GM23338 (cell line): ENCODE data around the gene TJAP1. TPM values are rescaled to one million over a fixed set of nuclear protein-coding genes. Genes with fewer than 3 reads are reported as not detected.

Source experiments
- ATAC-seq: fragments of 200-7000 bp; cut with Tn5 transposase; 3 replicates; pipeline ENCODE4 v1.9.1; 2020
- DNase-seq: peaks from one replicate; pipeline ENCODE4 v3.0.0-alpha.2; 2015; ENCODE audit warnings: low spot score
- H2AFZ ChIP-seq: fragments of 200-600 bp; sonication (generic); 2 replicates; pipeline ENCODE4 v1.8.0; 2016; ENCODE audit warnings: antibody characterized with exemption, mild to moderate bottlenecking, moderate library complexity
- H3F3A ChIP-seq: fragments of 200-600 bp; sonication (generic); replicated peaks from 2 replicates; pipeline ENCODE4 v1.8.0; 2017; ENCODE audit warnings: antibody characterized with exemption, mixed run types, low read depth
- H3K27ac ChIP-seq: fragments of 200-600 bp; sonication (generic); 2 replicates; pipeline ENCODE4 v1.6.1; 2016; ENCODE audit warnings: low read depth
- H3K27me3 ChIP-seq: fragments of 200-600 bp; sonication (generic); 2 replicates; pipeline ENCODE4 v1.8.0; 2016; ENCODE audit warnings: mild to moderate bottlenecking, mixed run types, moderate library complexity; ENCODE audit not compliant: insufficient read depth
- H3K36me3 ChIP-seq: fragments of 200-600 bp; sonication (generic); 2 replicates; pipeline ENCODE4 v1.8.0; 2016; ENCODE audit warnings: mild to moderate bottlenecking; ENCODE audit not compliant: insufficient read depth
- H3K4me1 ChIP-seq: fragments of 200-600 bp; sonication (generic); 2 replicates; pipeline ENCODE4 v1.8.0; 2016; ENCODE audit warnings: mild to moderate bottlenecking, moderate library complexity; ENCODE audit not compliant: insufficient read depth
- H3K4me2 ChIP-seq: fragments of 200-600 bp; sonication (generic); 2 replicates; pipeline ENCODE4 v1.7.1; 2017; ENCODE audit warnings: mixed run types
- H3K4me3 ChIP-seq: fragments of 200-600 bp; sonication (generic); 2 replicates; pipeline ENCODE4 v1.6.1; 2016; ENCODE audit warnings: mixed run types
- H3K79me2 ChIP-seq: fragments of 200-600 bp; sonication (generic); replicated peaks from 2 replicates; pipeline ENCODE4 v1.8.0; 2017; ENCODE audit warnings: mild to moderate bottlenecking; ENCODE audit not compliant: insufficient read depth
- H3K9me2 ChIP-seq: fragments of 200-600 bp; sonication (generic); 2 replicates; pipeline ENCODE4 v1.8.0; 2017; ENCODE audit not compliant: insufficient read depth
- H4K20me1 ChIP-seq: fragments of 200-600 bp; sonication (generic); replicated peaks from 2 replicates; pipeline ENCODE4 v1.8.0; 2017; ENCODE audit warnings: mild to moderate bottlenecking; ENCODE audit not compliant: insufficient read depth
- H3K27ac Mint-ChIP-seq: 2 replicates; pipeline ENCODE4 v1.8.0; 2020; ENCODE audit warnings: inconsistent platforms, mild to moderate bottlenecking, moderate library complexity, mixed read lengths
- H3K27me3 Mint-ChIP-seq: 3 replicates; pipeline ENCODE4 v1.8.0; 2022; ENCODE audit warnings: low read depth, mild to moderate bottlenecking, moderate library complexity, mixed read lengths, inconsistent platforms; ENCODE audit not compliant: insufficient read depth, poor library complexity
- H3K36me3 Mint-ChIP-seq: 3 replicates; pipeline ENCODE4 v1.8.0; 2021; ENCODE audit warnings: low read depth, mild to moderate bottlenecking, inconsistent platforms, moderate library complexity, mixed read lengths
- H3K4me1 Mint-ChIP-seq: 3 replicates; pipeline ENCODE4 v1.8.0; 2020; ENCODE audit warnings: mild to moderate bottlenecking, inconsistent platforms, mixed read lengths
- H3K4me3 Mint-ChIP-seq: 3 replicates; pipeline ENCODE4 v1.8.0; 2021; ENCODE audit warnings: moderate library complexity, mild to moderate bottlenecking, inconsistent platforms, mixed read lengths
- H3K9me3 Mint-ChIP-seq: 3 replicates; pipeline ENCODE4 v1.8.0; 2020; ENCODE audit warnings: moderate library complexity, mild to moderate bottlenecking, inconsistent platforms, mixed read lengths
- CREB1 ChIP-seq: fragments of 250-450 bp; sonication (Bioruptor Pico); IDR thresholded peaks from 2 replicates; pipeline ENCODE4 v1.5.0; 2020; ENCODE audit warnings: low read depth, mild to moderate bottlenecking, moderate library complexity
- EZH2 ChIP-seq: fragments of 200-600 bp; sonication (generic); IDR thresholded peaks from one replicate; pipeline ENCODE4 v1.8.0; 2017; ENCODE audit warnings: antibody characterized with exemption, mild to moderate bottlenecking, low read depth; ENCODE audit not compliant: unreplicated experiment
- EZH2phosphoT487 ChIP-seq: fragments of 200-600 bp; sonication (generic); IDR thresholded peaks from one replicate; pipeline ENCODE4 v1.8.1; 2018; ENCODE audit warnings: antibody characterized with exemption; ENCODE audit not compliant: unreplicated experiment
- JUNB ChIP-seq: IDR thresholded peaks from one replicate; pipeline ENCODE4 v1.6.1; 2016; ENCODE audit warnings: antibody characterized with exemption; ENCODE audit not compliant: unreplicated experiment
- NANOG ChIP-seq: IDR thresholded peaks from 2 replicates; pipeline ENCODE4 v1.6.1; 2016; ENCODE audit warnings: antibody characterized with exemption, borderline replicate concordance
- POLR2AphosphoS5 ChIP-seq: IDR thresholded peaks from 2 replicates; pipeline ENCODE4 v1.6.1; 2016; ENCODE audit warnings: antibody characterized with exemption, low read depth
- STAT1 ChIP-seq: IDR thresholded peaks from one replicate; pipeline ENCODE4 v1.6.1; 2016; ENCODE audit warnings: antibody characterized with exemption; ENCODE audit not compliant: unreplicated experiment
- ZNF114 ChIP-seq: fragments of 250-450 bp; sonication (Bioruptor Pico); IDR thresholded peaks from 2 replicates; pipeline ENCODE4 v1.5.0; 2020; ENCODE audit warnings: mild to moderate bottlenecking, moderate library complexity
- ZNF331 ChIP-seq: fragments of 250-450 bp; sonication (Bioruptor Pico); IDR thresholded peaks from 2 replicates; pipeline ENCODE4 v1.5.0; 2020; ENCODE audit warnings: low read depth, mild to moderate bottlenecking, moderate library complexity
- polyA plus RNA-seq: library from polyadenylated mRNA; unstranded; fragments of >200 nt; fragmentation: Nextera tagmentation; extraction: Ambion mirVana; gene quantifications from 2 replicates; pipeline ENCODE4 v1.2.1, GENCODE V29; 2016
- total RNA-seq: library from RNA; depleted of rRNA; stranded (reverse); fragments of >200 nt; shearing (Covaris generic); gene quantifications from 2 replicates; pipeline ENCODE4 v1.2.3, GENCODE V29; 2014
- TF ChIP-seq, protein P1 (sequence below): IDR thresholded peaks from one replicate; pipeline ENCODE4 v1.6.1; 2018; ENCODE audit warnings: antibody characterized with exemption; ENCODE audit not compliant: unreplicated experiment
- TF ChIP-seq, protein P2 (sequence below): fragments of 250-450 bp; sonication (Bioruptor Pico); IDR thresholded peaks from 2 replicates; pipeline ENCODE4 v1.5.0; 2020; ENCODE audit warnings: mild to moderate bottlenecking, moderate library complexity
- TF ChIP-seq, protein P3 (sequence below): IDR thresholded peaks from 2 replicates; pipeline ENCODE4 v1.6.1; 2016; ENCODE audit warnings: antibody characterized with exemption
- TF ChIP-seq, protein P4 (sequence below), 2 experiments: fragments of 200-600 bp in 1 of 2; sonication (generic) in 1 of 2; conservative IDR thresholded peaks; 2 replicates each; pipeline versions ENCODE4 v1.5.1 to v1.6.1; 2016 to 2017; ENCODE audit warnings: antibody characterized with exemption in 2 of 2, low read depth in 2 of 2, mild to moderate bottlenecking in 2 of 2, moderate library complexity in 1 of 2

The TJAP1 gene
- total and polyA plus RNA-seq, 2 experiments from 2014 or later, result 17.6 to 34.3 TPM

DNA sequence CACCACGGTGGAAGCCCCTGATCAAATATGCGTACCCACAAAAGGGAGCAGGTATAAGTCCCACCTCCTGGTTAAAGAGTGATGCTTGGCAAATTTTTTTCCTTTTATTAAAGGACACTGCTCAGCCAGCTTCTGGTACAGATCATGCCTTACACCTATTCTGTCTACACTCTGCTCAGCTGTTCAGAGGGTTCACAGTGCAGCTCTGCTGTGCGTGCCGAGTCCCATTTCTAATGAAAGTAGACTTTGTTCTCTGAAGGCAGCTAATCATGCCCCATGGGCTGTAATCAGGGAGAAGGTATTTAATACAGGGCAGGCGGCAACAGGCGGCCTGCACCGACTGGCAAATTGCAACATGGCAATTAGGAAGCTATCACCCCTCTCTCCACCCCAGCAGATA lies 16.5 kb downstream of the TJAP1 start:
- H3K4me1 Mint-ChIP-seq, result peaks cover 39% of the 10 kb centered on the region
- no peaks in the 10 kb centered on the region for H3F3A ChIP-seq
- H3K4me2 ChIP-seq, result no peak overlapping the region
- H3K27ac ChIP-seq, result no peak overlapping the region
- no peaks in the 10 kb centered on the region for H3K9me2 ChIP-seq
- peaks cover 39% of the 10 kb centered on the region for H3K79me2 ChIP-seq
- H3K27ac Mint-ChIP-seq, result no peak overlapping the region
- peaks cover 10% of the 10 kb centered on the region for H4K20me1 ChIP-seq
- H3K4me1 ChIP-seq, result peaks cover 16% of the 10 kb centered on the region
- TF ChIP-seq, protein P1, sequence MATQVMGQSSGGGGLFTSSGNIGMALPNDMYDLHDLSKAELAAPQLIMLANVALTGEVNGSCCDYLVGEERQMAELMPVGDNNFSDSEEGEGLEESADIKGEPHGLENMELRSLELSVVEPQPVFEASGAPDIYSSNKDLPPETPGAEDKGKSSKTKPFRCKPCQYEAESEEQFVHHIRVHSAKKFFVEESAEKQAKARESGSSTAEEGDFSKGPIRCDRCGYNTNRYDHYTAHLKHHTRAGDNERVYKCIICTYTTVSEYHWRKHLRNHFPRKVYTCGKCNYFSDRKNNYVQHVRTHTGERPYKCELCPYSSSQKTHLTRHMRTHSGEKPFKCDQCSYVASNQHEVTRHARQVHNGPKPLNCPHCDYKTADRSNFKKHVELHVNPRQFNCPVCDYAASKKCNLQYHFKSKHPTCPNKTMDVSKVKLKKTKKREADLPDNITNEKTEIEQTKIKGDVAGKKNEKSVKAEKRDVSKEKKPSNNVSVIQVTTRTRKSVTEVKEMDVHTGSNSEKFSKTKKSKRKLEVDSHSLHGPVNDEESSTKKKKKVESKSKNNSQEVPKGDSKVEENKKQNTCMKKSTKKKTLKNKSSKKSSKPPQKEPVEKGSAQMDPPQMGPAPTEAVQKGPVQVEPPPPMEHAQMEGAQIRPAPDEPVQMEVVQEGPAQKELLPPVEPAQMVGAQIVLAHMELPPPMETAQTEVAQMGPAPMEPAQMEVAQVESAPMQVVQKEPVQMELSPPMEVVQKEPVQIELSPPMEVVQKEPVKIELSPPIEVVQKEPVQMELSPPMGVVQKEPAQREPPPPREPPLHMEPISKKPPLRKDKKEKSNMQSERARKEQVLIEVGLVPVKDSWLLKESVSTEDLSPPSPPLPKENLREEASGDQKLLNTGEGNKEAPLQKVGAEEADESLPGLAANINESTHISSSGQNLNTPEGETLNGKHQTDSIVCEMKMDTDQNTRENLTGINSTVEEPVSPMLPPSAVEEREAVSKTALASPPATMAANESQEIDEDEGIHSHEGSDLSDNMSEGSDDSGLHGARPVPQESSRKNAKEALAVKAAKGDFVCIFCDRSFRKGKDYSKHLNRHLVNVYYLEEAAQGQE, result no peak
- TF ChIP-seq EZH2, result no peak
- no peak for TF ChIP-seq POLR2AphosphoS5
- TF ChIP-seq, protein P2, sequence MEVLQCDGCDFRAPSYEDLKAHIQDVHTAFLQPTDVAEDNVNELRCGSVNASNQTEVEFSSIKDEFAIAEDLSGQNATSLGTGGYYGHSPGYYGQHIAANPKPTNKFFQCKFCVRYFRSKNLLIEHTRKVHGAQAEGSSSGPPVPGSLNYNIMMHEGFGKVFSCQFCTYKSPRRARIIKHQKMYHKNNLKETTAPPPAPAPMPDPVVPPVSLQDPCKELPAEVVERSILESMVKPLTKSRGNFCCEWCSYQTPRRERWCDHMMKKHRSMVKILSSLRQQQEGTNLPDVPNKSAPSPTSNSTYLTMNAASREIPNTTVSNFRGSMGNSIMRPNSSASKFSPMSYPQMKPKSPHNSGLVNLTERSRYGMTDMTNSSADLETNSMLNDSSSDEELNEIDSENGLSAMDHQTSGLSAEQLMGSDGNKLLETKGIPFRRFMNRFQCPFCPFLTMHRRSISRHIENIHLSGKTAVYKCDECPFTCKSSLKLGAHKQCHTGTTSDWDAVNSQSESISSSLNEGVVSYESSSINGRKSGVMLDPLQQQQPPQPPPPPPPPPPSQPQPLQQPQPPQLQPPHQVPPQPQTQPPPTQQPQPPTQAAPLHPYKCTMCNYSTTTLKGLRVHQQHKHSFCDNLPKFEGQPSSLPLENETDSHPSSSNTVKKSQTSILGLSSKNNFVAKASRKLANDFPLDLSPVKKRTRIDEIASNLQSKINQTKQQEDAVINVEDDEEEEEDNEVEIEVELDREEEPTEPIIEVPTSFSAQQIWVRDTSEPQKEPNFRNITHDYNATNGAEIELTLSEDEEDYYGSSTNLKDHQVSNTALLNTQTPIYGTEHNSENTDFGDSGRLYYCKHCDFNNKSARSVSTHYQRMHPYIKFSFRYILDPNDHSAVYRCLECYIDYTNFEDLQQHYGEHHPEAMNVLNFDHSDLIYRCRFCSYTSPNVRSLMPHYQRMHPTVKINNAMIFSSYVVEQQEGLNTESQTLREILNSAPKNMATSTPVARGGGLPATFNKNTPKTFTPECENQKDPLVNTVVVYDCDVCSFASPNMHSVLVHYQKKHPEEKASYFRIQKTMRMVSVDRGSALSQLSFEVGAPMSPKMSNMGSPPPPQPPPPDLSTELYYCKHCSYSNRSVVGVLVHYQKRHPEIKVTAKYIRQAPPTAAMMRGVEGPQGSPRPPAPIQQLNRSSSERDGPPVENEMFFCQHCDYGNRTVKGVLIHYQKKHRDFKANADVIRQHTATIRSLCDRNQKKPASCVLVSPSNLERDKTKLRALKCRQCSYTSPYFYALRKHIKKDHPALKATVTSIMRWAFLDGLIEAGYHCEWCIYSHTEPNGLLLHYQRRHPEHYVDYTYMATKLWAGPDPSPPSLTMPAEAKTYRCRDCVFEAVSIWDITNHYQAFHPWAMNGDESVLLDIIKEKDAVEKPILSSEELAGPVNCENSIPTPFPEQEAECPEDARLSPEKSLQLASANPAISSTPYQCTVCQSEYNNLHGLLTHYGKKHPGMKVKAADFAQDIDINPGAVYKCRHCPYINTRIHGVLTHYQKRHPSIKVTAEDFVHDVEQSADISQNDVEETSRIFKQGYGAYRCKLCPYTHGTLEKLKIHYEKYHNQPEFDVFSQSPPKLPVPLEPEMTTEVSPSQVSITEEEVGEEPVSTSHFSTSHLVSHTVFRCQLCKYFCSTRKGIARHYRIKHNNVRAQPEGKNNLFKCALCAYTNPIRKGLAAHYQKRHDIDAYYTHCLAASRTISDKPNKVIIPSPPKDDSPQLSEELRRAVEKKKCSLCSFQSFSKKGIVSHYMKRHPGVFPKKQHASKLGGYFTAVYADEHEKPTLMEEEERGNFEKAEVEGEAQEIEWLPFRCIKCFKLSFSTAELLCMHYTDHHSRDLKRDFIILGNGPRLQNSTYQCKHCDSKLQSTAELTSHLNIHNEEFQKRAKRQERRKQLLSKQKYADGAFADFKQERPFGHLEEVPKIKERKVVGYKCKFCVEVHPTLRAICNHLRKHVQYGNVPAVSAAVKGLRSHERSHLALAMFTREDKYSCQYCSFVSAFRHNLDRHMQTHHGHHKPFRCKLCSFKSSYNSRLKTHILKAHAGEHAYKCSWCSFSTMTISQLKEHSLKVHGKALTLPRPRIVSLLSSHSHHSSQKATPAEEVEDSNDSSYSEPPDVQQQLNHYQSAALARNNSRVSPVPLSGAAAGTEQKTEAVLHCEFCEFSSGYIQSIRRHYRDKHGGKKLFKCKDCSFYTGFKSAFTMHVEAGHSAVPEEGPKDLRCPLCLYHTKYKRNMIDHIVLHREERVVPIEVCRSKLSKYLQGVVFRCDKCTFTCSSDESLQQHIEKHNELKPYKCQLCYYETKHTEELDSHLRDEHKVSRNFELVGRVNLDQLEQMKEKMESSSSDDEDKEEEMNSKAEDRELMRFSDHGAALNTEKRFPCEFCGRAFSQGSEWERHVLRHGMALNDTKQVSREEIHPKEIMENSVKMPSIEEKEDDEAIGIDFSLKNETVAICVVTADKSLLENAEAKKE (CRISPR knock-in tag), result no peak
- no peak for TF ChIP-seq NANOG
- TF ChIP-seq EZH2phosphoT487, result no peak
- TF ChIP-seq CREB1 (CRISPR knock-in tag), result no peak
- TF ChIP-seq, protein P3, sequence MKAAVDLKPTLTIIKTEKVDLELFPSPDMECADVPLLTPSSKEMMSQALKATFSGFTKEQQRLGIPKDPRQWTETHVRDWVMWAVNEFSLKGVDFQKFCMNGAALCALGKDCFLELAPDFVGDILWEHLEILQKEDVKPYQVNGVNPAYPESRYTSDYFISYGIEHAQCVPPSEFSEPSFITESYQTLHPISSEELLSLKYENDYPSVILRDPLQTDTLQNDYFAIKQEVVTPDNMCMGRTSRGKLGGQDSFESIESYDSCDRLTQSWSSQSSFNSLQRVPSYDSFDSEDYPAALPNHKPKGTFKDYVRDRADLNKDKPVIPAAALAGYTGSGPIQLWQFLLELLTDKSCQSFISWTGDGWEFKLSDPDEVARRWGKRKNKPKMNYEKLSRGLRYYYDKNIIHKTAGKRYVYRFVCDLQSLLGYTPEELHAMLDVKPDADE, result no peak
- no peak for TF ChIP-seq STAT1
- TF ChIP-seq ZNF331 (CRISPR knock-in tag), result no peak
- TF ChIP-seq, protein P4, sequence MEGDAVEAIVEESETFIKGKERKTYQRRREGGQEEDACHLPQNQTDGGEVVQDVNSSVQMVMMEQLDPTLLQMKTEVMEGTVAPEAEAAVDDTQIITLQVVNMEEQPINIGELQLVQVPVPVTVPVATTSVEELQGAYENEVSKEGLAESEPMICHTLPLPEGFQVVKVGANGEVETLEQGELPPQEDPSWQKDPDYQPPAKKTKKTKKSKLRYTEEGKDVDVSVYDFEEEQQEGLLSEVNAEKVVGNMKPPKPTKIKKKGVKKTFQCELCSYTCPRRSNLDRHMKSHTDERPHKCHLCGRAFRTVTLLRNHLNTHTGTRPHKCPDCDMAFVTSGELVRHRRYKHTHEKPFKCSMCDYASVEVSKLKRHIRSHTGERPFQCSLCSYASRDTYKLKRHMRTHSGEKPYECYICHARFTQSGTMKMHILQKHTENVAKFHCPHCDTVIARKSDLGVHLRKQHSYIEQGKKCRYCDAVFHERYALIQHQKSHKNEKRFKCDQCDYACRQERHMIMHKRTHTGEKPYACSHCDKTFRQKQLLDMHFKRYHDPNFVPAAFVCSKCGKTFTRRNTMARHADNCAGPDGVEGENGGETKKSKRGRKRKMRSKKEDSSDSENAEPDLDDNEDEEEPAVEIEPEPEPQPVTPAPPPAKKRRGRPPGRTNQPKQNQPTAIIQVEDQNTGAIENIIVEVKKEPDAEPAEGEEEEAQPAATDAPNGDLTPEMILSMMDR (conservative IDR thresholded peaks at IDR 0.05; ENCODE audit: low read depth in 2 of 2), result no peak
- TF ChIP-seq ZNF114 (CRISPR knock-in tag), result no peak
- TF ChIP-seq JUNB, result no peak
- H2AFZ ChIP-seq, result no peak overlapping the region
- ATAC-seq (no peak), DNase-seq (no peak)
- no peak overlapping the region; the same call in 2 of the 3 replicates for H3K4me3 Mint-ChIP-seq
- H3K27me3 Mint-ChIP-seq, result peaks cover 7% of the 10 kb centered on the region
- no peaks in the 10 kb centered on the region for H3K27me3 ChIP-seq
- no peak overlapping the region for H3K4me3 ChIP-seq
- H3K36me3 ChIP-seq, result no peaks in the 10 kb centered on the region; the same call in 1 of the 2 replicates
- H3K9me3 Mint-ChIP-seq, result no peaks in the 10 kb centered on the region
- peaks cover 10% of the 10 kb centered on the region for H3K36me3 Mint-ChIP-seq
